NCI-H510A (cell line): Measurements from ENCODE around the gene PTGS1.
"Not testable (repeated sequence)": the region's sequence is repeated elsewhere in the genome, so short reads cannot be mapped to it uniquely, and the experiment has no call there.

ENCODE experiments used
- DNase-seq: peaks from one replicate; lab custom pipeline; 2025; lab: John Stamatoyannopoulos, UW

Gene PTGS1

GRCh38 chr9:122398371-122398924 is 27.6 kb downstream of the PTGS1 start:
- no peak for DNase-seq

GRCh38 chr9:122401896-122402295 is 31.1 kb downstream of the PTGS1 start:
- no peak for DNase-seq

DNA sequence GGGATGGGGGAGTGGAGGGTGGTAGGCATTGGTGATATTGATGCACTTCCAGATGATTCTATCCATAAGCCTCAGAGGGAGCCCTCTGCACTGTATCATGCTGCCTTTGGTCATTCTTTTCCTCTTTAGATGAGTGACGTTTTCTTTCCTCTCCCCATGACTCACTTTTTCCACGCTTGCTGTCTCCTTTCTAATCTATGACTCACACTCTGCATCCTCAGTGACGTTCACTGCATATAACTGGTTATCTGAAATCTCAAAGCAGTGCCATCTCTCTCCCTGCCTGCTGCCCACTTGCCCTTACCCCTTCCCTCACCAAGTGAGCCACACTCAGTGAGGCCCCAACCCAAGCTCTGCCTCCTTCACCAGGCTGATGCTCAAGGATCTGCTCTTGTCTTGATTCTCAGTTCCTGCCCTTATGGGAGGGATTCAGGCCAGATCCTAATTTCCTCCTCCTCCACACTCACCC is 31.6 kb downstream of the PTGS1 start:
- no peak for DNase-seq

DNA sequence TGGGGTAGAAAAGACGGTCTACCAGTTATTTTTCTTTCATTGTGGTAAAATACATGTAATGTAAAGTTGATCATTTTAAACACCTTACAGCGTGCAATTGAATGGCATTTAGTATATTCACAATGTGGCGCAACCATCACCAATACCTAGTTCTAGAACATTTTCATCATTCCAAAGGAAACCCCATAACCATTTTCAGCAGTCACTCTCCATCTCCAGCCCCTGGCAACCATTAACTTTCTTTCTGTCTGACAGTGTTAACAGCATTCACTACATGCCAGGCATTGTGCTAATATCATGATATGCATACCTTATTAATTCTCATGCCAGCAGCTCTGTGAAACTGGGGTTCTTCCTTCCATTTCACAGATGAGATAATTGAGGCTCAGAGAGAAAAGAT is 32.0 kb downstream of the PTGS1 start:
- DNase-seq = no peak

DNA sequence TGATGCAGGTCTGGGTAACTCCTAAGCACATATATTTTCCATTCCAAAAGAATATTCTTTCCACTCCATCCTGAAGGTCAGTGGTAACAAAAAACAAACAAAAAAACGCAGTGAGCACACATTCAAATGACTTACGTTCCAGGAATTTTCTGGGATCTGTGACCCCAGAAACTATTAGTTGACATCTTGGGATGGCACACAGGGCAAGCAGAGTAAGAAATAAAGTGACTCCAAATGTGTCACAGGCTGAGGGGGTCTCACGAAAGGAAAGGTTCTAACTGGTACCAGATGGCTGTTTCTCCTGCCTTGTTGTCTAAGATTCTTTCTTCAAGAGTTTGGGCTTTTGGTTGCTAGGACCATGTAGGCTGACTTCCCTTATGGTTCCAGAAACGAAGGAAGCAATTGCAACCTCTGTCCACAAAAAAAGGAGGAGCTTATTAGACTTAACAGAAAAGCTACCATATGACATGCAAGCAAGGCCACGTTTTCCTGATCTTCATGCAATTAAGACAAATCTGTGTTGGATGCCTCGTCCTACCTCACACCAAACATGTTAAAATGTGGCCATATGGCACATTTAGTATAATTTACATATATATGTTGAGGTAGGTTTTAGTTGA is 32.7 kb downstream of the PTGS1 start:
- DNase-seq = no peak

- not testable (repeated sequence) for DNase-seq
Observed at GRCh38 chr9:122405304-122406069, 34.7 kb downstream of the PTGS1 start.

GRCh38 chr9:122406070-122406890 is 35.5 kb downstream of the PTGS1 start:
- no peak for DNase-seq

- not testable (repeated sequence) for DNase-seq
Observed at GRCh38 chr9:122414108-122414507, 43.3 kb downstream of the PTGS1 start.

DNA sequence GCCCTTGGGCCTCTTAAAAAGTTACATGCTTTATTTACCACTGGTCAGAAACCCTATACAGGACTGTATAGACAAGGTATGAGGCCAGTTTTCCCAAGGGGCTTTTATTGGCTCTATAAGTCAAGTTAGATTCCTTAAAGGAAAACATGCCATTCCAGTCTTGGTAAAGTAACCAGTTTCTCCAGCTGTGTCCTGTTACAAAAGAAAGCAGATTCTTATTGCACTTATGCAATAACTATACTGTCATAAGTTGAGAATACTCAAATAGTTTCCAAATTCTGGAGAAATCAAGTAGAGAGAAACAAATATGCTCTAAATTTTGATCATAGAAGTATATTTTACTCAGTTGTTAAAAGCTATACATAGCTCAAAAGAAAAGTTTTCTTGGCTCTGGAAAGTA is 47.2 kb downstream of the PTGS1 start:
- no peak for DNase-seq

DNA sequence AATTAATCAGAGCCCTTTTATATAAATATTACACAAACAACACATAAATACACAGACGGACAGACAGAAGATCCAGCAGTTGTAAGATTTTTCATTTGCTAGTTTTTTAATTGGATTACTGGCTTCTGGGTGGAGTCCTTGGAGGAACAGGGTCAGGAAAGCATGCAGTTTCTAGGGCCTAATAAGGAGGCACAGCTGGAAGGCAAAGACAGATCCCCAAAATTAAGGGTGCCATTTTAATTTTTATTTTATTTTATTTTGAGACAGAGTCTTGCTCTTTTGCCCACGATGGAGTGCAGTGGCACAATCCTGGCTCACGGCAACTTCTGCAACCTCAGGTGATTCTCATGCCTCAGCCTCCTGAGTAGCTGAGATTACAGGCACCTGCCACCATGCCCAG is 49.5 kb downstream of the PTGS1 start:
- no peak for DNase-seq

GRCh38 chr9:122425087-122425486 is 54.3 kb downstream of the PTGS1 start:
- DNase-seq = no peak

DNA sequence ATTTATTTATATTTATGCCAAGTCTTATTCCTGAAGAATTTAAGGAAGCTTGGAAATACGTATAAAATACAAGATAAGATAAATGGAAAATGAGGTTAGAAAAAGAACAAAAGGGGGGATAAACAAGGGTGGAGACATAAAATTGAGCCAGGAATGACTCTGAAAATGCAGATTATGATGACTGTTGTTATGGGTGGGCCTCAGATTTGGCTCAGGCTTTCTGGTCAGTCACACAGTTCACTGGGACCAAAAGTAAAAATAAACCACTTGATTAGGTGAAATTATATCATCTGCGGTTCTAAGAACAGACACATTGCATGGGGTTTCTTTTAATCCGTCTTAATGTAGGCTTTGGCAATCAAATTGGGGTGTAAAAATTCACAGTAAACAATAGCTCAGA is 55.9 kb downstream of the PTGS1 start:
- no peak for DNase-seq

GRCh38 chr9:122442568-122442967 is 71.7 kb downstream of the PTGS1 start:
- no peak for DNase-seq

- DNase-seq = no peak
Observed at GRCh38 chr9:122444041-122444733, 73.4 kb downstream of the PTGS1 start.
